Right atrium auricular region (tissue), 2 donors: Measurements from ENCODE around the gene AMPH. TPM values are rescaled to one million over a fixed set of nuclear protein-coding genes. Genes with fewer than 3 reads are reported as not detected.
A peak's percentile ranks its signal among the peaks of the same experiment; 100 is the strongest.
"Not testable (repeated sequence)": the region's sequence is repeated elsewhere in the genome, so short reads cannot be mapped to it uniquely, and the experiment has no call there.

Experiments used
- DNase-seq: peaks from one replicate; pipeline ENCODE4 v3.0.0-alpha.2; 2019; ENCODE audit warnings: low spot score
- H3K27ac ChIP-seq, 2 donors: fragments of 200-600 bp; sonication (generic); 1 replicate in 1 of 2; 2 replicates in 1 of 2; pipeline ENCODE4 v1.5.1; 2016 to 2019
- H3K27me3 ChIP-seq, 2 donors: fragments of 200-600 bp; sonication (generic); one replicate each; pipeline versions ENCODE4 v1.5.1 to v1.6.0; 2017 to 2019
- H3K36me3 ChIP-seq: fragments of 200-600 bp; sonication (generic); one replicate; pipeline ENCODE4 v1.5.1; 2016
- H3K4me1 ChIP-seq, 2 donors: fragments of 200-600 bp; sonication (generic); one replicate each; pipeline versions ENCODE4 v1.5.1 to v1.6.0; 2017 to 2019
- H3K4me3 ChIP-seq, 2 donors: fragments of 200-600 bp; sonication (generic); 1 replicate in 1 of 2; 2 replicates in 1 of 2; pipeline ENCODE4 v1.5.1; 2017 to 2019; ENCODE audit warnings: mild to moderate bottlenecking in 1 of 2, moderate library complexity in 1 of 2
- H3K9me3 ChIP-seq, 2 donors: fragments of 200-600 bp; sonication (generic); one replicate each; pipeline ENCODE4 v1.5.1; 2019
- CTCF ChIP-seq, 2 donors: fragments of 200-600 bp; sonication (generic); IDR thresholded peaks; one replicate each; pipeline ENCODE4 v1.5.1; 2019; ENCODE audit warnings: antibody characterized with exemption in 2 of 2
- total RNA-seq, 2 donors: library from RNA; depleted of rRNA; stranded (reverse); fragments of >200 nt; gene quantifications; one replicate each; pipeline ENCODE4 v1.1.0, GENCODE V29; 2016

Gene AMPH
- total RNA-seq, 2 donors from 2014 or later = 5.3 to 9.0 TPM

- Histone ChIP-seq H3K4me1 (no peaks in the 10 kb centered on the region), H3K27ac (no peak overlapping the region), H3K4me3 (no peak overlapping the region), H3K27me3 (no peaks in the 10 kb centered on the region), H3K9me3 (no peaks in the 10 kb centered on the region), H3K36me3 (no peaks in the 10 kb centered on the region)
- no peak for TF ChIP-seq CTCF (IDR thresholded peaks at IDR 0.05)
- DNase-seq = no peak
Measured at GRCh38 chr7:38360776-38361175, 270.4 kb downstream of the AMPH start.

- not testable (repeated sequence) for H3K4me1 ChIP-seq, H3K27me3 ChIP-seq, H3K27ac ChIP-seq, H3K36me3 ChIP-seq, H3K4me3 ChIP-seq, H3K9me3 ChIP-seq, DNase-seq
- TF ChIP-seq CTCF (IDR thresholded peaks at IDR 0.05) = peak; percentile 21 to 43
Measured at GRCh38 chr7:38359071-38359601, 272.0 kb downstream of the AMPH start.

- H3K9me3 ChIP-seq, H3K27me3 ChIP-seq, DNase-seq, H3K4me1 ChIP-seq, H3K27ac ChIP-seq, H3K4me3 ChIP-seq, H3K36me3 ChIP-seq: not testable (repeated sequence)
Measured at GRCh38 chr7:38358273-38358831, 272.8 kb downstream of the AMPH start.

GRCh38 chr7:38354271-38354851 lies 276.8 kb downstream of the AMPH start:
- not testable (repeated sequence) for H3K27ac ChIP-seq, H3K4me3 ChIP-seq, H3K9me3 ChIP-seq, H3K27me3 ChIP-seq, DNase-seq, H3K4me1 ChIP-seq, H3K36me3 ChIP-seq
- peak in 1 of 2 donors; percentile 50 for TF ChIP-seq CTCF (IDR thresholded peaks at IDR 0.05)

- H3K4me3 ChIP-seq, H3K9me3 ChIP-seq, H3K36me3 ChIP-seq, H3K27ac ChIP-seq, H3K4me1 ChIP-seq, H3K27me3 ChIP-seq, DNase-seq: not testable (repeated sequence)
Measured at GRCh38 chr7:38353431-38353881, 277.7 kb downstream of the AMPH start.

GRCh38 chr7:38351601-38352000 lies 279.6 kb downstream of the AMPH start:
- H3K9me3 ChIP-seq = no peaks in the 10 kb centered on the region
- H3K27me3 ChIP-seq = no peaks in the 10 kb centered on the region
- DNase-seq = no peak
- H3K36me3 ChIP-seq = no peaks in the 10 kb centered on the region
- no peak for TF ChIP-seq CTCF (IDR thresholded peaks at IDR 0.05)
- H3K4me3 ChIP-seq = no peak overlapping the region
- H3K27ac ChIP-seq = no peak overlapping the region
- no peaks in the 10 kb centered on the region for H3K4me1 ChIP-seq

- H3K4me3 ChIP-seq, H3K4me1 ChIP-seq, H3K9me3 ChIP-seq, H3K36me3 ChIP-seq, DNase-seq, H3K27me3 ChIP-seq, H3K27ac ChIP-seq: not testable (repeated sequence)
Measured at GRCh38 chr7:38350777-38351176, 280.4 kb downstream of the AMPH start.

GRCh38 chr7:38349869-38350583 lies 281.1 kb downstream of the AMPH start:
- DNase-seq, H3K27ac ChIP-seq, H3K27me3 ChIP-seq, H3K4me1 ChIP-seq, H3K9me3 ChIP-seq, H3K4me3 ChIP-seq, H3K36me3 ChIP-seq: not testable (repeated sequence)

GRCh38 chr7:38349126-38349795 lies 281.9 kb downstream of the AMPH start:
- H3K4me1 ChIP-seq, H3K27me3 ChIP-seq, H3K36me3 ChIP-seq, H3K9me3 ChIP-seq, H3K27ac ChIP-seq, DNase-seq, H3K4me3 ChIP-seq: not testable (repeated sequence)
